CD14-positive monocyte (primary cell): ENCODE data around the gene POLR2B. TPM values are rescaled to one million over a fixed set of nuclear protein-coding genes. Genes with fewer than 3 reads are reported as not detected.
A peak's percentile ranks its signal among the peaks of the same experiment; 100 is the strongest.

ENCODE experiments used
- DNase-seq, 3 donors: peaks; one replicate each; pipeline ENCODE4 v3.0.0-alpha.2; 2011 to 2022
- H2AFZ ChIP-seq: 2 replicates; pipeline ENCODE4 v1.6.0; 2012; ENCODE audit warnings: mild to moderate bottlenecking, low read depth, low read length, inconsistent platforms; ENCODE audit not compliant: insufficient read depth, poor library complexity, severe bottlenecking
- H3K27ac ChIP-seq, 2 donors: 1 replicate in 1 of 2; 2 replicates in 1 of 2; pipeline ENCODE4 v1.5.1; 2012 to 2013; ENCODE audit warnings: low read length in 2 of 2, control low read depth in 1 of 2, inconsistent platforms in 1 of 2, low read depth in 1 of 2, mild to moderate bottlenecking in 1 of 2
- H3K27me3 ChIP-seq, 2 donors: one replicate each; pipeline versions ENCODE4 v1.6.0 to v1.6.1; 2011 to 2013; ENCODE audit warnings: low read length in 2 of 2; ENCODE audit not compliant: control insufficient read depth in 2 of 2, insufficient read depth in 2 of 2
- H3K36me3 ChIP-seq, 2 donors: replicated peaks in 1 of 2; 1 replicate in 1 of 2; 2 replicates in 1 of 2; pipeline versions ENCODE4 v1.5.1 to v1.6.1; 2012 to 2013; ENCODE audit warnings: low read length in 2 of 2, control low read depth in 1 of 2, inconsistent platforms in 1 of 2, mild to moderate bottlenecking in 1 of 2; ENCODE audit not compliant: insufficient read depth in 2 of 2, control insufficient read depth in 1 of 2
- H3K4me1 ChIP-seq, 2 donors: 1 replicate in 1 of 2; 2 replicates in 1 of 2; pipeline versions ENCODE4 v1.5.1 to v1.6.1; 2012 to 2013; ENCODE audit warnings: low read length in 2 of 2, control low read depth in 1 of 2, inconsistent platforms in 1 of 2, mild to moderate bottlenecking in 1 of 2, moderate library complexity in 1 of 2; ENCODE audit not compliant: insufficient read depth in 2 of 2, control insufficient read depth in 1 of 2
- H3K4me2 ChIP-seq: replicated peaks from 2 replicates; pipeline ENCODE3; 2012; ENCODE audit warnings: low read length, moderate library complexity, mild to moderate bottlenecking; ENCODE audit not compliant: poor library complexity, severe bottlenecking; ENCODE audit errors: extremely low read depth
- H3K4me3 ChIP-seq, 3 experiments: fragments of 200-600 bp in 1 of 3; sonication (generic) in 1 of 3; replicated peaks in 1 of 3; 1 replicate in 2 of 3; 2 replicates in 1 of 3; pipeline ENCODE4 v1.5.1; 2011 to 2013; ENCODE audit warnings: low read length in 3 of 3, mild to moderate bottlenecking in 3 of 3, control low read depth in 2 of 3, low read depth in 2 of 3, inconsistent platforms in 1 of 3, moderate library complexity in 1 of 3
- H3K79me2 ChIP-seq: 2 replicates; pipeline ENCODE4 v1.6.0; 2012; ENCODE audit warnings: mild to moderate bottlenecking, control low read depth, inconsistent platforms, low read length, moderate library complexity; ENCODE audit not compliant: insufficient read depth
- H3K9ac ChIP-seq: 2 replicates; pipeline ENCODE4 v1.6.0; 2017; ENCODE audit warnings: low read length, mild to moderate bottlenecking; ENCODE audit not compliant: insufficient read depth, poor library complexity, severe bottlenecking
- H3K9me3 ChIP-seq, 2 donors: replicated peaks in 1 of 2; 1 replicate in 1 of 2; 2 replicates in 1 of 2; pipeline versions ENCODE4 v1.5.1 to v1.6.1; 2012 to 2013; ENCODE audit warnings: low read length in 2 of 2, control low read depth in 1 of 2; ENCODE audit not compliant: control insufficient read depth in 1 of 2, insufficient read depth in 1 of 2
- H4K20me1 ChIP-seq: 2 replicates; pipeline ENCODE4 v1.6.0; 2012; ENCODE audit warnings: mild to moderate bottlenecking, low read length, control low read depth, moderate library complexity; ENCODE audit not compliant: insufficient read depth
- H3K27ac Mint-ChIP-seq, 7 donors: one replicate each; pipeline ENCODE4 v1.8.0; 2020; ENCODE audit warnings: mild to moderate bottlenecking in 7 of 7, mixed read lengths in 7 of 7, moderate library complexity in 6 of 7, inconsistent platforms in 2 of 7
- H3K27me3 Mint-ChIP-seq, 3 donors: one replicate each; pipeline ENCODE4 v1.8.0; 2021 to 2022; ENCODE audit warnings: low read depth in 3 of 3, mild to moderate bottlenecking in 3 of 3, mixed read lengths in 3 of 3, moderate library complexity in 3 of 3, inconsistent platforms in 1 of 3
- H3K36me3 Mint-ChIP-seq, 2 donors: one replicate each; pipeline ENCODE4 v1.8.0; 2020; ENCODE audit warnings: mixed read lengths in 2 of 2, inconsistent platforms in 1 of 2, mild to moderate bottlenecking in 1 of 2
- H3K4me1 Mint-ChIP-seq: one replicate; pipeline ENCODE4 v1.8.0; 2020; ENCODE audit warnings: mild to moderate bottlenecking, mixed read lengths
- H3K4me3 Mint-ChIP-seq, 2 donors: one replicate each; pipeline ENCODE4 v1.8.0; 2020; ENCODE audit warnings: mild to moderate bottlenecking in 2 of 2, mixed read lengths in 2 of 2, moderate library complexity in 1 of 2
- H3K9me3 Mint-ChIP-seq, 7 donors: one replicate each; pipeline ENCODE4 v1.8.0; 2020 to 2022; ENCODE audit warnings: mixed read lengths in 7 of 7, mild to moderate bottlenecking in 6 of 7, moderate library complexity in 6 of 7, inconsistent platforms in 2 of 7
- WGBS: methylation state at CpG from one replicate; pipeline ENCODE4 v1.1.5; 2013; ENCODE audit warnings: missing lambda C conversion rate; ENCODE audit not compliant: insufficient coverage; 5-methylcytosine and 5-hydroxymethylcytosine counted together
- intact Hi-C, 2 donors: fragments of 100-400 bp; cut with micrococcal nuclease; formaldehyde crosslinking; loops; one replicate each; pipeline versions ENCODE4 v1.15.0 to v1.15.1; 2023
- polyA plus RNA-seq, 3 donors: library from polyadenylated mRNA; depleted of rRNA in 1 of 3; unstranded in 2 of 3; stranded (reverse) in 1 of 3; fragments of 300-500 nt in 2 of 3; fragments of >200 nt in 1 of 3; fragmentation: Illumina TruSeq in 2 of 3; gene quantifications; 1 replicate in 2 of 3; 2 replicates in 1 of 3; pipeline ENCODE4 v1.2.3, GENCODE V29; 2012 to 2021
- TF ChIP-seq, protein P1 (sequence below): fragments of 200-600 bp; IDR thresholded peaks from one replicate; pipeline ENCODE4 v1.8.0; 2022; ENCODE audit warnings: antibody characterized with exemption, mild to moderate bottlenecking

The POLR2B gene
- polyA plus RNA-seq, 3 donors = 29.0 to 42.1 (median 36.1) TPM

DNA sequence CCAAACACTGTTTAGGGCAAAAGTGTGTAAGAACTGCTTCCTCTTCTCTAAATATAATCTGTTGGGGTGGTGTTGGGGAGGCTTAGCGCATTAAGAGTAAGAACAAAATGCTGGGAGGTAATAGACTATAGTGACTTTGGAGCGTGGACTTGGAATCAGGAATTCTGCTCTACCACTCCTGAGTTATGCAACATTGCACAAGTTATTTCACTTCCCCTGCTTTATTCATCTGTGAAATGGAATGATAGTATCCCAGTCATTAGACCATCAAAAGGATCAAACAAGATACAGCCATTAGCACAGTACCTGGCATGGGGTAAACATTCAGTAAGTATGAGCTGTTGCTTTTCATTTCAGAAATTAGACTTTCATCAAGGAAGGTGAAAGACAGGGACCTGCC, 72.8 kb downstream of the POLR2B start:
- Histone ChIP-seq H3K27me3 (no peaks in the 10 kb centered on the region), H3K9me3 (peaks cover 0 to 2% of the 10 kb centered on the region in 2 donors), H3K4me2 (peak overlapping the region; percentile 14), H4K20me1 (no peaks in the 10 kb centered on the region), H3K4me1 (peaks cover 22% of the 10 kb centered on the region in 2 donors), H2AFZ (no peak overlapping the region), H3K79me2 (peaks cover 29% of the 10 kb centered on the region), H3K4me3 (no peak overlapping the region), H3K36me3 (no peaks in the 10 kb centered on the region), H3K27ac (peak overlapping the region; percentile 35 to 68), H3K9ac (no peak overlapping the region)
- intact Hi-C loops = no loop called here
- DNase-seq = peak in 1 of 3 donors; percentile 35
- WGBS = no CpG with 5 or more reads among the region's 2 CpGs
- H3K4me3 Mint-ChIP-seq = no peak overlapping the region
- peaks cover 8 to 22% of the 10 kb centered on the region in 2 donors for H3K36me3 Mint-ChIP-seq
- TF ChIP-seq, protein P1, sequence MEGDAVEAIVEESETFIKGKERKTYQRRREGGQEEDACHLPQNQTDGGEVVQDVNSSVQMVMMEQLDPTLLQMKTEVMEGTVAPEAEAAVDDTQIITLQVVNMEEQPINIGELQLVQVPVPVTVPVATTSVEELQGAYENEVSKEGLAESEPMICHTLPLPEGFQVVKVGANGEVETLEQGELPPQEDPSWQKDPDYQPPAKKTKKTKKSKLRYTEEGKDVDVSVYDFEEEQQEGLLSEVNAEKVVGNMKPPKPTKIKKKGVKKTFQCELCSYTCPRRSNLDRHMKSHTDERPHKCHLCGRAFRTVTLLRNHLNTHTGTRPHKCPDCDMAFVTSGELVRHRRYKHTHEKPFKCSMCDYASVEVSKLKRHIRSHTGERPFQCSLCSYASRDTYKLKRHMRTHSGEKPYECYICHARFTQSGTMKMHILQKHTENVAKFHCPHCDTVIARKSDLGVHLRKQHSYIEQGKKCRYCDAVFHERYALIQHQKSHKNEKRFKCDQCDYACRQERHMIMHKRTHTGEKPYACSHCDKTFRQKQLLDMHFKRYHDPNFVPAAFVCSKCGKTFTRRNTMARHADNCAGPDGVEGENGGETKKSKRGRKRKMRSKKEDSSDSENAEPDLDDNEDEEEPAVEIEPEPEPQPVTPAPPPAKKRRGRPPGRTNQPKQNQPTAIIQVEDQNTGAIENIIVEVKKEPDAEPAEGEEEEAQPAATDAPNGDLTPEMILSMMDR = no peak
- H3K27me3 Mint-ChIP-seq = peaks cover 0 to 2% (median 0%) of the 10 kb centered on the region in 3 donors
- H3K4me1 Mint-ChIP-seq = peaks cover 20% of the 10 kb centered on the region
- H3K9me3 Mint-ChIP-seq = peaks cover 0 to 10% (median 3%) of the 10 kb centered on the region in 7 donors
- H3K27ac Mint-ChIP-seq = peak overlapping the region; percentile 76 to 99 (median 86)

DNA sequence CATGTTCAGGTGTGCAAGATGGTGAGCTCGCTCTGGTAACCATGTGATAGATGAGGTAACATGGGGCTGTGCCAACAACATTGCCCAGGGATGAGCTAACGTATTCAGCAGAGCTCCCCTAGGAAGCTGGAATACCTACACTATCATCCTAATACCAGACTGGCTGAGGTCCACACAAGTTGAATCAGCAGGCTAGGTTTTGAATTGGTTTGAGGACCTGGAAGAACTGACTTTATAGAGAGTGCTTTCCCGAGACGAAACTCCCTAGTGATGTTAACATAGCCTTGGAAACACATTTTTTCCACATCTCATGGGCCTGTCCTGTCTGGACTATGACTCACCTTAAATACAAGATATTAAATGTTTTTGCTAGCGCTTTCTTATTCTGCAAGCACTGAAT, 74.8 kb downstream of the POLR2B start:
- H3K79me2 ChIP-seq = peaks cover 43% of the 10 kb centered on the region
- Mint-ChIP-seq H3K4me1 (peaks cover 20% of the 10 kb centered on the region), H3K36me3 (peaks cover 5 to 21% of the 10 kb centered on the region in 2 donors), H3K27me3 (peaks cover 0 to 2% (median 0%) of the 10 kb centered on the region in 3 donors), H3K4me3 (no peak overlapping the region), H3K27ac (peak overlapping the region in 1 of 7 donors; percentile 16), H3K9me3 (peaks cover 0 to 4% (median 0%) of the 10 kb centered on the region in 7 donors)
- H3K27me3 ChIP-seq = no peaks in the 10 kb centered on the region
- H3K4me2 ChIP-seq = no peak overlapping the region
- no peaks in the 10 kb centered on the region for H3K36me3 ChIP-seq
- no peak for DNase-seq
- no peaks in the 10 kb centered on the region for H3K9me3 ChIP-seq
- no peak overlapping the region for H3K4me3 ChIP-seq
- peaks cover 22% of the 10 kb centered on the region in 2 donors for H3K4me1 ChIP-seq
- WGBS = 100% methylated on average over 1 of the region's 5 CpGs
- no peaks in the 10 kb centered on the region for H4K20me1 ChIP-seq
- H3K27ac ChIP-seq = no peak overlapping the region
- intact Hi-C loops = no loop called here
- H3K9ac ChIP-seq = no peak overlapping the region
- TF ChIP-seq, protein P1 = no peak
- H2AFZ ChIP-seq = no peak overlapping the region
